Peyer's patch (tissue), 4 donors: ENCODE data around the gene STK32A.

Experiments used
- POLR2A ChIP-seq, 2 donors: fragments of 450-650 bp; IDR thresholded peaks; one replicate each; pipeline ENCODE4 v1.5.1; 2017; ENCODE audit warnings: antibody characterized with exemption in 2 of 2, mild to moderate bottlenecking in 2 of 2, moderate library complexity in 2 of 2
- TF ChIP-seq, protein P1 (sequence below), 6 experiments: fragments of 450-650 bp in 4 of 6; fragments of 200-600 bp in 2 of 6; sonication (generic) in 1 of 6; IDR thresholded peaks; one replicate each; pipeline ENCODE4 v1.5.1; 2017 to 2019; ENCODE audit warnings: antibody characterized with exemption in 6 of 6, mild to moderate bottlenecking in 3 of 6, moderate library complexity in 1 of 6

DNA sequence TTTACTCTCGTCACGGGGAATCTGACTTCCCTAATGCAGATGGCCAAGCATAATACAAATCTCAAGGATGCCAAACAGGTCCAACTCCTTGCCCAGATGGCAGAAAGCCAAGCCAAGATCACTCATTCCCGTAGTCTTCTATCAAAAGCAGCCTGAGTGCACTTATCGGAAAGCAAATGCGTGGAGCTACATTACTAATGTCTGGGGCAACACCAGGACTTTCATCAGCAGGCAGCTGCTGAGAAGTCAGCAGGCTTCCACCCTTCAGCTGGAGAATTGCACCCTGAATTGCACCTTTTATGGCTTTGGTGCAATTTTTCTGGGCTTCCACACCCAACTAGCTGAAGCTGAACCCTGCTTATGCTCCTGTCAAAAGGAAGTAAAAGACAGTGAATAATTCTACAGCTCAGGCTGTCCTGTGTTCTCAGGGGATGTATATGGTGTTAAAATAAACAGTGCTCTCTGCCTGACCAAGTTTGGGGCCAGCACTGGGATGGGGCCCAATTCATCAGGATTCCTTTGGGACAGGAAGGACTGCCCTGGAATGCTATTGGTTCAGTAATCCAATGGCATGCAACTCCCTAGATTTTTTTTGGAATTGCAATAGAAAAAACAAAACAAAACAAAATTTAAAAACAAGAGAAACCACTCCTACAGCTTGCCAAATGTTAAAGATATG, 182.4 kb downstream of the STK32A start:
- TF ChIP-seq, protein P1, sequence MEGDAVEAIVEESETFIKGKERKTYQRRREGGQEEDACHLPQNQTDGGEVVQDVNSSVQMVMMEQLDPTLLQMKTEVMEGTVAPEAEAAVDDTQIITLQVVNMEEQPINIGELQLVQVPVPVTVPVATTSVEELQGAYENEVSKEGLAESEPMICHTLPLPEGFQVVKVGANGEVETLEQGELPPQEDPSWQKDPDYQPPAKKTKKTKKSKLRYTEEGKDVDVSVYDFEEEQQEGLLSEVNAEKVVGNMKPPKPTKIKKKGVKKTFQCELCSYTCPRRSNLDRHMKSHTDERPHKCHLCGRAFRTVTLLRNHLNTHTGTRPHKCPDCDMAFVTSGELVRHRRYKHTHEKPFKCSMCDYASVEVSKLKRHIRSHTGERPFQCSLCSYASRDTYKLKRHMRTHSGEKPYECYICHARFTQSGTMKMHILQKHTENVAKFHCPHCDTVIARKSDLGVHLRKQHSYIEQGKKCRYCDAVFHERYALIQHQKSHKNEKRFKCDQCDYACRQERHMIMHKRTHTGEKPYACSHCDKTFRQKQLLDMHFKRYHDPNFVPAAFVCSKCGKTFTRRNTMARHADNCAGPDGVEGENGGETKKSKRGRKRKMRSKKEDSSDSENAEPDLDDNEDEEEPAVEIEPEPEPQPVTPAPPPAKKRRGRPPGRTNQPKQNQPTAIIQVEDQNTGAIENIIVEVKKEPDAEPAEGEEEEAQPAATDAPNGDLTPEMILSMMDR (IDR thresholded peaks at IDR 0.05): no peak
- TF ChIP-seq POLR2A (IDR thresholded peaks at IDR 0.05): no peak
